K562 (cell line): Measurements from ENCODE around the gene TAF3. TPM values are rescaled to one million over a fixed set of nuclear protein-coding genes. Genes with fewer than 3 reads are reported as not detected.

Experiments used
- CBFA2T2 ChIP-seq: fragments of 450-650 bp; conservative IDR thresholded peaks from 2 replicates; pipeline ENCODE4 v1.6.1; 2017; ENCODE audit warnings: mild to moderate bottlenecking
- CHD1 ChIP-seq: fragments of 200-600 bp; sonication (generic); IDR thresholded peaks from one replicate; pipeline ENCODE4 v1.6.1; 2012; ENCODE audit warnings: mild to moderate bottlenecking, moderate library complexity, low read length, inconsistent platforms
- E2F8 ChIP-seq: fragments of 450-650 bp; IDR thresholded peaks from 2 replicates; pipeline ENCODE4 v1.7.1; 2018; ENCODE audit warnings: mild to moderate bottlenecking, low read depth; ENCODE audit not compliant: partially characterized antibody
- FOSL1 ChIP-seq: fragments of 200-800 bp; sonication (Bioruptor generic); conservative IDR thresholded peaks from 2 replicates; pipeline ENCODE4 v1.6.1; 2016; ENCODE audit warnings: missing genetic modification characterization, missing compliant biosample characterization
- JUN ChIP-seq, 2 experiments: sonication (generic) in 1 of 2; formaldehyde crosslinking in 1 of 2; IDR thresholded peaks; 2 replicates each; pipeline versions ENCODE4 v1.6.1 to v1.8.0; 2012 to 2022; ENCODE audit warnings: borderline replicate concordance in 2 of 2, mild to moderate bottlenecking in 2 of 2, improper control_type of control experiment in 1 of 2, low read depth in 1 of 2, low read length in 1 of 2, missing genetic modification reagents in 1 of 2
- LCOR ChIP-seq: sonication (generic); formaldehyde crosslinking; IDR thresholded peaks from 2 replicates; pipeline ENCODE4 v1.8.0; 2022; ENCODE audit warnings: mild to moderate bottlenecking, missing genetic modification reagents
- MBD1 ChIP-seq: fragments of 250-450 bp; sonication (Bioruptor Pico); IDR thresholded peaks from 2 replicates; pipeline ENCODE4 v1.8.0; 2022; ENCODE audit warnings: inconsistent platforms
- RBFOX2 ChIP-seq: fragments of 200-400 bp; formaldehyde crosslinking; IDR thresholded peaks from 2 replicates; pipeline ENCODE4 v1.6.1; 2017; ENCODE audit warnings: low read depth, mild to moderate bottlenecking, low read length, moderate library complexity
- RBM39 ChIP-seq: fragments of 200-400 bp; formaldehyde crosslinking; optimal IDR thresholded peaks from 2 replicates; pipeline ENCODE3; 2018; ENCODE audit warnings: low read depth, low read length
- SETDB1 ChIP-seq: IDR thresholded peaks from one replicate; pipeline ENCODE4 v1.6.1; 2012; ENCODE audit warnings: low read length, control low read depth, inconsistent platforms
- SMARCA4 ChIP-seq: fragments of 450-650 bp; IDR thresholded peaks from 2 replicates; pipeline ENCODE4 v1.6.1; 2016
- SMARCE1 ChIP-seq: fragments of 450-650 bp; IDR thresholded peaks from 2 replicates; pipeline ENCODE4 v1.7.1; 2016; ENCODE audit warnings: mild to moderate bottlenecking
- TFAP4 ChIP-seq: sonication (generic); formaldehyde crosslinking; IDR thresholded peaks from 2 replicates; pipeline ENCODE4 v1.8.0; 2022; ENCODE audit warnings: missing genetic modification reagents, mild to moderate bottlenecking, moderate library complexity, borderline replicate concordance
- TSC22D4 ChIP-seq: fragments of 450-650 bp; IDR thresholded peaks from 2 replicates; pipeline ENCODE4 v1.6.1; 2016; ENCODE audit warnings: missing genetic modification characterization, missing biosample characterization, control low read depth
- TSHZ1 ChIP-seq: fragments of 250-450 bp; sonication (Bioruptor Pico); IDR thresholded peaks from 2 replicates; pipeline ENCODE4 v1.4.0; 2020; ENCODE audit warnings: mild to moderate bottlenecking, moderate library complexity
- ZNF280B ChIP-seq: fragments of 250-450 bp; sonication (Bioruptor Pico); IDR thresholded peaks from 2 replicates; pipeline ENCODE4 v1.5.1; 2021; ENCODE audit warnings: mild to moderate bottlenecking
- ZNF766 ChIP-seq: fragments of 200-800 bp; sonication (Bioruptor generic); conservative IDR thresholded peaks from 2 replicates; pipeline ENCODE4 v1.6.1; 2016; ENCODE audit warnings: missing genetic modification characterization, missing compliant biosample characterization
- polyA plus RNA-seq, 8 experiments: library from polyadenylated mRNA; depleted of rRNA in 4 of 8; stranded (reverse) in 5 of 8; unstranded in 3 of 8; fragments of >200 nt; fragmentation: Nextera tagmentation in 2 of 8; fragmentation: Illumina TruSeq in 1 of 8; extraction: Ambion mirVana in 2 of 8; extraction: Trizol in 1 of 8; gene quantifications; 2 replicates each; pipeline versions ENCODE4 v1.2.1 to v1.2.3, GENCODE V29; 2011 to 2014; ENCODE audit warnings: inconsistent platforms in 1 of 8, missing spikeins in 1 of 8
- total RNA-seq, 7 experiments: library from RNA; depleted of rRNA in 6 of 7; stranded (reverse); fragments of >200 nt in 6 of 7; fragmentation: Illumina TruSeq in 2 of 7; extraction: Trizol in 2 of 7; gene quantifications; 2 replicates each; pipeline versions ENCODE4 v1.2.1 to v1.2.3, GENCODE V29; 2011 to 2021; ENCODE audit warnings: low replicate concordance in 1 of 7

TAF3 gene
- total and polyA plus RNA-seq, 9 of the 15 experiments (the other 6 are each of a cell fraction or from before 2014, with no cell fraction given), result 1.5 to 9.9 (median 4.1) TPM

- TF ChIP-seq E2F8 (no peak), ZNF766 (no peak), FOSL1 (tag) (peak; percentile 93), RBFOX2 (no peak), TFAP4 (CRISPR knock-in tag) (peak; percentile 50), RBM39 (no peak), CHD1 (no peak), CBFA2T2 (no peak), MBD1 (CRISPR knock-in tag) (no peak), TSHZ1 (CRISPR knock-in tag) (no peak), SMARCA4 (peak; percentile 60; the same call in 1 of the 2 replicates), TSC22D4 (tag) (no peak), SETDB1 (no peak), LCOR (CRISPR knock-in tag) (peak; percentile 26; the same call in 1 of the 2 replicates), SMARCE1 (peak; percentile 54; the same call in 1 of the 2 replicates), JUN (IDR thresholded peaks at IDR 0.05; ENCODE audit: borderline replicate concordance, low read depth, low read length) (peak; percentile 80), JUN (CRISPR knock-in tag; IDR thresholded peaks at IDR 0.05; ENCODE audit: borderline replicate concordance) (no peak), ZNF280B (no peak)
Observed at GRCh38 chr10:7797582-7797981, 20.7 kb upstream of the TAF3 start (continued).
